ENCODE results near the gene PCK2. TPM values are rescaled to one million over a fixed set of nuclear protein-coding genes. Genes with fewer than 3 reads are reported as not detected.

PCK2 gene
- total RNA-seq, 1 donor from 2014 or later = 39.1 TPM

- DNase-seq (ENCODE audit: low spot score) = no peak
These were observed 32.9 kb upstream of the PCK2 start for GRCh38 chr14:24060984-24061913.

- DNase-seq (ENCODE audit: low spot score) = no peak
These were observed 31.7 kb upstream of the PCK2 start for GRCh38 chr14:24062216-24062980.

GRCh38 chr14:24063263-24063836 lies 30.8 kb upstream of the PCK2 start:
- DNase-seq (ENCODE audit: low spot score) = no peak

- no peak for DNase-seq (ENCODE audit: low spot score)
These were observed 29.9 kb upstream of the PCK2 start for GRCh38 chr14:24064091-24064795.

- no peak for DNase-seq (ENCODE audit: low spot score)
These were observed 29.3 kb upstream of the PCK2 start for GRCh38 chr14:24064856-24065255.

- no peak for DNase-seq (ENCODE audit: low spot score)
These were observed 28.7 kb upstream of the PCK2 start for GRCh38 chr14:24065408-24065807.

GRCh38 chr14:24066496-24067132 lies 27.5 kb upstream of the PCK2 start:
- DNase-seq (ENCODE audit: low spot score) = no peak

GRCh38 chr14:24067133-24068082 lies 26.7 kb upstream of the PCK2 start:
- DNase-seq (ENCODE audit: low spot score) = no peak

GRCh38 chr14:24068711-24069410 lies 25.2 kb upstream of the PCK2 start:
- no peak for DNase-seq (ENCODE audit: low spot score)

GRCh38 chr14:24069411-24069735 lies 24.7 kb upstream of the PCK2 start:
- DNase-seq (ENCODE audit: low spot score) = no peak

GRCh38 chr14:24070285-24071143 lies 23.6 kb upstream of the PCK2 start:
- DNase-seq (ENCODE audit: low spot score) = no peak

- no peak for DNase-seq (ENCODE audit: low spot score)
These were observed 22.9 kb upstream of the PCK2 start, which contains the start of gene CPNE6 for GRCh38 chr14:24071144-24071697. Gene CPNE6 (plus strand): TSS chr14:24071562. CDS start chr14:24072937, 1,375 bp downstream.

GRCh38 chr14:24071836-24072430 lies 22.2 kb upstream of the PCK2 start:
- DNase-seq (ENCODE audit: low spot score) = no peak

- no peak for DNase-seq (ENCODE audit: low spot score)
These were observed 21.7 kb upstream of the PCK2 start for GRCh38 chr14:24072436-24072835.

- DNase-seq (ENCODE audit: low spot score) = no peak
These were observed 20.9 kb upstream of the PCK2 start for GRCh38 chr14:24072881-24073877.
